ENCODE measurements around the gene LRP6. TPM values are rescaled to one million over a fixed set of nuclear protein-coding genes. Genes with fewer than 3 reads are reported as not detected.

The LRP6 gene
- total RNA-seq, 1 experiment from 2014 or later = 28.1 TPM

GRCh38 chr12:12195081-12195480 lies 71.8 kb downstream of the LRP6 start:
- H3K9me3 ChIP-seq (ENCODE audit: control insufficient read depth in 1 of 2, insufficient read depth in 1 of 2, low read depth in 1 of 2, low read length in 2 of 2) = no peaks in the 10 kb centered on the region
- DNase-seq (ENCODE audit: low read depth, low spot score) (no peak), ATAC-seq (no peak)
- H3K9me2 ChIP-seq (ENCODE audit: insufficient read depth) = no peaks in the 10 kb centered on the region
- no peak overlapping the region for H3K27ac ChIP-seq (ENCODE audit: low read depth, low read length)
- RAD21 ChIA-PET (ENCODE audit: low non-redundant PET in 1 of 2, low total read pairs in 2 of 2, uncharacterized antibody in 2 of 2, unreplicated experiment in 2 of 2) = no interaction called here
- TF ChIP-seq JUND (IDR thresholded peaks at IDR 0.05) = no peak
- TF ChIP-seq YY1 (IDR thresholded peaks at IDR 0.05; ENCODE audit: extremely low read depth, insufficient replicate concordance, low read depth, low read length) = no peak
- TF ChIP-seq SP1 (IDR thresholded peaks at IDR 0.05; ENCODE audit: low read depth) = no peak
- no peak for TF ChIP-seq ZNF274 (IDR thresholded peaks at IDR 0.05; ENCODE audit: low read depth, low read length)
- no peak for TF ChIP-seq CEBPB (IDR thresholded peaks at IDR 0.05; ENCODE audit: low read depth)
- no peaks in the 10 kb centered on the region for H3K27me3 ChIP-seq (ENCODE audit: insufficient read depth, low read length)
- intact Hi-C loops (cut with micrococcal nuclease) = no loop called here
- H3K4me1 ChIP-seq (ENCODE audit: control insufficient read depth in 1 of 2, insufficient read depth in 2 of 2, low read length in 2 of 2) = peaks cover 0 to 7% of the 10 kb centered on the region in 2 experiments; a peak in 1 of 4 replicates
- H4K20me1 ChIP-seq (ENCODE audit: insufficient read depth) = no peaks in the 10 kb centered on the region
- no peak overlapping the region for H3K9ac ChIP-seq (ENCODE audit: low read length)
- CTCF ChIA-PET = no interaction called here
- no TSS peak for BruUV-seq (replicated peaks)
- H3K4me3 ChIP-seq (replicated peaks in 1 of 2; ENCODE audit: low read depth in 1 of 2, low read length in 2 of 2) = no peak overlapping the region
- H2AFZ ChIP-seq (ENCODE audit: low read depth, low read length, poor library complexity, severe bottlenecking) = no peak overlapping the region
- H3K79me2 ChIP-seq (ENCODE audit: insufficient read depth, low read length) = no peaks in the 10 kb centered on the region
- POLR2A ChIA-PET = no interaction called here
- no peak overlapping the region for H3K4me2 ChIP-seq (ENCODE audit: low read length)
- no peaks in the 10 kb centered on the region for H3K36me3 ChIP-seq (ENCODE audit: control insufficient read depth in 1 of 2, insufficient read depth in 2 of 2, low read length in 2 of 2)

- no peaks in the 10 kb centered on the region for H3K27me3 ChIP-seq (ENCODE audit: insufficient read depth, low read length)
- H3K9ac ChIP-seq (ENCODE audit: low read length) = no peak overlapping the region
- ChIA-PET RAD21 (ENCODE audit: low non-redundant PET in 1 of 2, low total read pairs in 2 of 2, uncharacterized antibody in 2 of 2, unreplicated experiment in 2 of 2) (no interaction called here), CTCF (no interaction called here), POLR2A (no interaction called here)
- no peaks in the 10 kb centered on the region for H3K9me3 ChIP-seq (ENCODE audit: control insufficient read depth in 1 of 2, insufficient read depth in 1 of 2, low read depth in 1 of 2, low read length in 2 of 2)
- intact Hi-C loops (cut with micrococcal nuclease) = no loop called here
- H3K4me3 ChIP-seq (replicated peaks in 1 of 2; ENCODE audit: low read depth in 1 of 2, low read length in 2 of 2) = no peak overlapping the region
- peak overlapping the region; percentile 1; the same call in 1 of the 2 replicates for H3K4me2 ChIP-seq (ENCODE audit: low read length)
- no TSS peak for BruUV-seq (replicated peaks)
- H3K4me1 ChIP-seq (ENCODE audit: control insufficient read depth in 1 of 2, insufficient read depth in 2 of 2, low read length in 2 of 2) = peaks cover 0 to 7% of the 10 kb centered on the region in 2 experiments; a peak in 1 of 4 replicates
- ATAC-seq (peak; percentile 59), DNase-seq (ENCODE audit: low read depth, low spot score) (peak; percentile 10)
- H3K9me2 ChIP-seq (ENCODE audit: insufficient read depth) = no peaks in the 10 kb centered on the region
- H2AFZ ChIP-seq (ENCODE audit: low read depth, low read length, poor library complexity, severe bottlenecking) = no peak overlapping the region
- H3K27ac ChIP-seq (ENCODE audit: low read depth, low read length) = no peak overlapping the region
- H3K79me2 ChIP-seq (ENCODE audit: insufficient read depth, low read length) = no peaks in the 10 kb centered on the region
- no peaks in the 10 kb centered on the region for H3K36me3 ChIP-seq (ENCODE audit: control insufficient read depth in 1 of 2, insufficient read depth in 2 of 2, low read length in 2 of 2)
- no peaks in the 10 kb centered on the region for H4K20me1 ChIP-seq (ENCODE audit: insufficient read depth)
- TF ChIP-seq FOSL1 (IDR thresholded peaks at IDR 0.05; ENCODE audit: low read depth) (peak; percentile 7; the same call in 1 of the 2 replicates), CTCF (IDR thresholded peaks at IDR 0.05 in 2 of 3, conservative IDR thresholded peaks at IDR 0.05 in 1 of 3; ENCODE audit: borderline replicate concordance in 1 of 3, insufficient read depth in 1 of 3, low read depth in 2 of 3, low read length in 2 of 3) (no peak)
These were observed 72.6 kb downstream of the LRP6 start for GRCh38 chr12:12194206-12194605.

All from HCT116 (cell line).